H1 (cell line): Measurements from ENCODE around the gene TUBGCP6. TPM values are rescaled to one million over a fixed set of nuclear protein-coding genes. Genes with fewer than 3 reads are reported as not detected.

Source experiments
- CTCF ChIA-PET: fragments of 300-600 bp; sonication (Branson Sonifier 250); formaldehyde crosslinking; loops from one replicate; lab custom pipeline; 2021; ENCODE audit not compliant: partially characterized antibody; lab: Charles Lee
- POLR2A ChIA-PET: fragments of 300-600 bp; sonication (Branson Sonifier 250); formaldehyde crosslinking; loops from one replicate; lab custom pipeline; 2021; ENCODE audit warnings: inconsistent platforms; ENCODE audit not compliant: partially characterized antibody; lab: Charles Lee
- DNase-seq, 2 experiments: peaks; one replicate each; pipeline versions ENCODE4 v3.0.0 to v3.0.0-alpha.2; 2010 to 2022; ENCODE audit warnings: low spot score in 2 of 2, low read depth in 1 of 2, mixed read lengths in 1 of 2
- FAIRE-seq: peaks from 2 replicates; lab custom pipeline; 2011; peaks lifted over from hg19 to GRCh38; lab: Jason Lieb, UNC
- H2AFZ ChIP-seq: 2 replicates; pipeline ENCODE4 v1.8.1; 2012; ENCODE audit warnings: low read length, inconsistent platforms
- H2AK5ac ChIP-seq: 2 replicates; pipeline ENCODE4 v1.6.1; 2013; ENCODE audit warnings: low read depth, low read length
- H2BK120ac ChIP-seq: replicated peaks from 2 replicates; pipeline ENCODE3; 2013; ENCODE audit warnings: low read depth, low read length, inconsistent platforms
- H2BK12ac ChIP-seq: 2 replicates; pipeline ENCODE4 v1.6.1; 2013; ENCODE audit warnings: low read depth, low read length
- H2BK15ac ChIP-seq: 2 replicates; pipeline ENCODE4 v1.6.1; 2013; ENCODE audit warnings: low read length
- H2BK20ac ChIP-seq: 2 replicates; pipeline ENCODE4 v1.6.1; 2013; ENCODE audit warnings: low read length
- H2BK5ac ChIP-seq: 2 replicates; pipeline ENCODE4 v1.6.1; 2013; ENCODE audit warnings: low read depth, low read length
- H3K14ac ChIP-seq: 2 replicates; pipeline ENCODE4 v1.6.1; 2013; ENCODE audit warnings: inconsistent platforms; ENCODE audit not compliant: insufficient read length
- H3K18ac ChIP-seq: 2 replicates; pipeline ENCODE4 v1.6.1; 2013; ENCODE audit warnings: low read length; ENCODE audit errors: extremely low read depth
- H3K23ac ChIP-seq: 2 replicates; pipeline ENCODE4 v1.6.1; 2013; ENCODE audit warnings: inconsistent platforms; ENCODE audit not compliant: insufficient read length
- H3K23me2 ChIP-seq: 2 replicates; pipeline ENCODE4 v1.6.1; 2013; ENCODE audit warnings: low read depth, low read length
- H3K27ac ChIP-seq: 2 replicates; pipeline ENCODE4 v1.6.1; 2011; ENCODE audit warnings: low read depth, low read length, inconsistent platforms
- H3K27me3 ChIP-seq, 4 experiments: replicated peaks in 1 of 4; 1 replicate in 1 of 4; 2 replicates in 3 of 4; pipeline versions ENCODE4 v1.6.1 to v1.8.1; 2011 to 2013; ENCODE audit warnings: low read length in 3 of 4, mild to moderate bottlenecking in 3 of 4, inconsistent platforms in 2 of 4, mixed read lengths in 2 of 4, moderate library complexity in 1 of 4; ENCODE audit not compliant: control insufficient read depth in 3 of 4, insufficient read depth in 3 of 4; ENCODE audit errors: extremely low read depth in 1 of 4
- H3K36me3 ChIP-seq, 4 experiments: 2 replicates each; pipeline versions ENCODE4 v1.6.1 to v1.8.1; 2011 to 2013; ENCODE audit warnings: mild to moderate bottlenecking in 4 of 4, low read length in 3 of 4, moderate library complexity in 2 of 4, control low read depth in 1 of 4, inconsistent platforms in 1 of 4; ENCODE audit not compliant: insufficient read depth in 4 of 4, control insufficient read depth in 2 of 4
- H3K4ac ChIP-seq: replicated peaks from 2 replicates; pipeline ENCODE3; 2013; ENCODE audit warnings: low read length, low read depth, mixed read lengths, inconsistent platforms; ENCODE audit not compliant: insufficient read length
- H3K4me1 ChIP-seq, 4 experiments: replicated peaks in 1 of 4; 1 replicate in 1 of 4; 2 replicates in 3 of 4; pipeline versions ENCODE4 v1.6.1 to v1.8.1; 2011 to 2013; ENCODE audit warnings: low read length in 3 of 4, inconsistent platforms in 2 of 4, mixed read lengths in 1 of 4; ENCODE audit not compliant: insufficient read depth in 4 of 4, control insufficient read depth in 3 of 4
- H3K4me2 ChIP-seq, 2 experiments: 2 replicates each; pipeline versions ENCODE4 v1.6.1 to v1.8.1; 2011 to 2013; ENCODE audit warnings: low read depth in 2 of 2, low read length in 2 of 2, control low read depth in 1 of 2, inconsistent platforms in 1 of 2, mild to moderate bottlenecking in 1 of 2; ENCODE audit not compliant: insufficient read depth in 1 of 2
- H3K4me3 ChIP-seq, 4 experiments: fragments of 200-600, 300-600 bp in 1 of 4; sonication (generic), shearing (Covaris generic), sonication (Bioruptor Twin) in 1 of 4; 2 replicates each; pipeline versions ENCODE4 v1.5.1 to v1.8.1; 2011 to 2016; ENCODE audit warnings: low read length in 4 of 4, low read depth in 3 of 4, control low read depth in 2 of 4, inconsistent platforms in 2 of 4, mild to moderate bottlenecking in 2 of 4, mixed read lengths in 1 of 4, moderate library complexity in 1 of 4; ENCODE audit not compliant: insufficient read depth in 2 of 4; ENCODE audit errors: extremely low read depth in 1 of 4
- H3K56ac ChIP-seq: replicated peaks from 2 replicates; pipeline ENCODE3; 2013; ENCODE audit warnings: low read depth, mild to moderate bottlenecking, mixed read lengths, low read length, inconsistent platforms; ENCODE audit not compliant: insufficient read length
- H3K79me1 ChIP-seq: 2 replicates; pipeline ENCODE4 v1.6.1; 2013; ENCODE audit warnings: low read depth, low read length, control low read depth
- H3K79me2 ChIP-seq, 2 experiments: 2 replicates each; pipeline versions ENCODE4 v1.6.1 to v1.8.1; 2012 to 2013; ENCODE audit warnings: low read length in 2 of 2, mild to moderate bottlenecking in 2 of 2, inconsistent platforms in 1 of 2; ENCODE audit not compliant: insufficient read depth in 2 of 2, control insufficient read depth in 1 of 2
- H3K9ac ChIP-seq, 4 experiments: replicated peaks in 1 of 4; 1 replicate in 1 of 4; 2 replicates in 3 of 4; pipeline versions ENCODE4 v1.6.1 to v1.8.1; 2011 to 2013; ENCODE audit warnings: low read depth in 3 of 4, low read length in 3 of 4, control low read depth in 2 of 4, mild to moderate bottlenecking in 2 of 4, moderate library complexity in 2 of 4, inconsistent platforms in 1 of 4; ENCODE audit errors: extremely low read depth in 1 of 4
- H3K9me3 ChIP-seq, 2 experiments: 2 replicates each; pipeline versions ENCODE4 v1.6.1 to v1.8.1; 2012 to 2013; ENCODE audit warnings: mild to moderate bottlenecking in 2 of 2, moderate library complexity in 2 of 2, control low read depth in 1 of 2, inconsistent platforms in 1 of 2, low read depth in 1 of 2, low read length in 1 of 2, mixed read lengths in 1 of 2; ENCODE audit not compliant: insufficient read depth in 2 of 2
- H4K20me1 ChIP-seq, 2 experiments: replicated peaks in 1 of 2; 2 replicates each; pipeline versions ENCODE3 to v1.8.1; 2011 to 2013; ENCODE audit warnings: inconsistent platforms in 2 of 2, low read length in 2 of 2, mild to moderate bottlenecking in 1 of 2; ENCODE audit not compliant: insufficient read depth in 2 of 2, control insufficient read depth in 1 of 2
- H4K5ac ChIP-seq: 2 replicates; pipeline ENCODE4 v1.6.1; 2013; ENCODE audit warnings: low read length, low read depth, mixed read lengths, inconsistent platforms; ENCODE audit not compliant: insufficient read length
- H4K8ac ChIP-seq: 2 replicates; pipeline ENCODE4 v1.8.0; 2013; ENCODE audit warnings: mild to moderate bottlenecking, moderate library complexity, low read length, inconsistent platforms; ENCODE audit not compliant: insufficient read depth; ENCODE audit errors: extremely low read depth
- H4K91ac ChIP-seq: replicated peaks from 2 replicates; pipeline ENCODE3; 2013; ENCODE audit warnings: low read length, mixed read lengths, inconsistent platforms; ENCODE audit not compliant: insufficient read length
- ASH2L ChIP-seq: fragments of 200-600, 300-600 bp; sonication (generic); IDR thresholded peaks from one replicate; pipeline ENCODE4 v1.7.1; 2017; ENCODE audit warnings: low read length
- CBX8 ChIP-seq: fragments of 300-800, 300-1000 bp; sonication (generic); IDR thresholded peaks from 2 replicates; pipeline ENCODE4 v1.7.1; 2016; ENCODE audit warnings: low read depth, low read length, borderline replicate concordance
- WGBS, 2 experiments: shearing (Covaris generic) in 1 of 2; methylation state at CpG; one replicate each; pipeline versions ENCODE4 v1.1.6 to v1.1.7; 2013 to 2015; ENCODE audit warnings: low lambda C conversion rate in 2 of 2, mixed read lengths in 2 of 2, inconsistent platforms in 1 of 2, low coverage in 1 of 2, missing lambda C conversion rate in 1 of 2; ENCODE audit not compliant: insufficient replicate concordance in 2 of 2, insufficient coverage in 1 of 2, insufficient read length in 1 of 2; ENCODE audit errors: extremely low coverage in 1 of 2, missing lambda C conversion rate in 1 of 2; 5-methylcytosine and 5-hydroxymethylcytosine counted together
- polyA plus RNA-seq, 7 experiments: library from polyadenylated mRNA; depleted of rRNA in 3 of 7; stranded (reverse) in 5 of 7; unstranded in 2 of 7; fragments of >200 nt in 5 of 7; fragments of 200-250 nt in 2 of 7; gene quantifications; 1 replicate in 5 of 7; 2 replicates in 1 of 7; 4 replicates in 1 of 7; pipeline versions ENCODE4 v1.2.1 to v1.2.3, GENCODE V29; 2011 to 2013; ENCODE audit warnings: missing spikeins in 2 of 7, mixed read lengths in 2 of 7
- total RNA-seq: library from RNA; stranded (reverse); fragmentation: NEBNext Ultra II Directional; extraction: Animal tissue kit (Norgen Biotek cat#: 25700); gene quantifications from 2 replicates; pipeline ENCODE4 v1.2.1, GENCODE V29; 2021

Gene TUBGCP6
- total and polyA plus RNA-seq, 2 of the 8 experiments (the other 6 are each of a cell fraction or from before 2014, with no cell fraction given), result 24.2 to 24.7 TPM

DNA sequence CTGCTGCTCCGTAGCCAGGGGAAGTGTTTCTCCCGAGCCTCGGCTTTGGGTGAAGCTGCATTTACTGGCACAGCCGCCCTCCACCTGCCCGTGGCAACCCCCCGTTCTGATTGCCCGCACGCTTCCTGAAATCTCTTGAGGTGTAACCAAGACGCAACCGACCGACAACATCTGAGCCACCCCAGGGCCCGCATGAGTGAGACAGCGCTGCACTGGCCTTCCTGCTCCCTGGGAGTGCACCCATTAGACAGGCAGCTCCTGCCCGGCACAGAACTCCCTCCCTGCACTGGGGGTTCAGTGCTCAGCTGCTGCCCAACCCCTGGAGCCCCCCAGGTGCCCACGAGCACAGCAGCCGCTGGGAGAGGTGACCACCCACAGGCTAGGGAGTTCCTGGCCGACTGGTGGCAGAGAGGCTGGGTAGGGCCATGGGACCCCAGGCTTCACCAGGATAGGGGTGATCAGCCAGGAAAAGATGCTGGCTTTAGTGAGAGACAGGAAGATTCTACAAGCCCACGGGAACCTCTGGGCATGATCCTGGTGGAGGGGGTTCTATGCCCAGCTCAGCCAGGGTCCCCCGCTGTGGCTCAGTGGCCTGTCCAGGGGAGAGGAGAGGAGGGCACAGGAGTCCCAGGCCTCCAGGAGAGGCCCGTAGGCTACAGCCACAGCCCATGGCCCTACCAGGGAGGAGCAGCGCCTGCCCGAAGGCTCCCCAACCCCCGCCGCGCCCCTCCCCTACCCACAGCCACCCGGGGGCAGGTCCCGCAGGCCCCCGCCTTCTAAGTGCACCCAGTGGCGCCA lies 48.0 kb upstream of the TUBGCP6 start:
- H2BK15ac ChIP-seq, result peak overlapping the region; percentile 72; the same call in 1 of the 2 replicates
- CTCF ChIA-PET, result interaction anchor here (0.8 to 3.7 kb wide), 8 partner anchors 9 to 49 kb away, joined by 3 to 27 read pairs (median 8); no protein-coding TSS in a partner anchor
- WGBS, 2 experiments, result 72% methylated on average over 22 of the region's 29 CpGs; no CpG with 5 or more reads in 1 of the 2 experiments

More for the DNA sequence above, 48.0 kb upstream of the TUBGCP6 start:
- H3K4me3 ChIP-seq, result peak overlapping the region; percentile 19 to 52 (median 24); a peak in 5 of 8 replicates
- peak overlapping the region; percentile 87 for H3K14ac ChIP-seq
- FAIRE-seq, result no peak
- H3K23ac ChIP-seq, result no peak overlapping the region
- H3K4me2 ChIP-seq, result peak overlapping the region; percentile 56 to 63
- peak overlapping the region; percentile 49; the same call in 1 of the 2 replicates for H3K27ac ChIP-seq
- POLR2A ChIA-PET, result interaction anchor here (1.3 to 1.9 kb wide), 6 partner anchors 11 to 23 kb away, joined by 3 to 16 read pairs (median 4); partner anchors contain the start of gene PLXNB2
- H3K79me2 ChIP-seq, result peaks cover 0 to 53% of the 10 kb centered on the region in 2 experiments; a peak in 2 of 4 replicates
- peaks cover 2 to 22% (median 6%) of the 10 kb centered on the region in 4 experiments; a peak in 5 of 8 replicates for H3K36me3 ChIP-seq
- H3K4me1 ChIP-seq, result peaks cover 0 to 26% (median 21%) of the 10 kb centered on the region in 4 experiments; a peak in 6 of 7 replicates
- peak overlapping the region; percentile 62 for H4K5ac ChIP-seq
- peak overlapping the region; percentile 90; the same call in 1 of the 2 replicates for H2BK5ac ChIP-seq
- TF ChIP-seq CBX8, result no peak
- TF ChIP-seq ASH2L, result peak; percentile 10
- peak overlapping the region; percentile 48; the same call in 1 of the 2 replicates for H2BK20ac ChIP-seq
- H2AK5ac ChIP-seq, result no peak overlapping the region
- no peaks in the 10 kb centered on the region for H3K9me3 ChIP-seq
- H3K4ac ChIP-seq, result peak overlapping the region; percentile 98
- peak overlapping the region; percentile 81 for H4K8ac ChIP-seq
- peak in 1 of 2 experiments; percentile 65 for DNase-seq
- peak overlapping the region; percentile 75 for H4K91ac ChIP-seq
- no peak overlapping the region for H2AFZ ChIP-seq
- H3K56ac ChIP-seq, result no peak overlapping the region
- no peaks in the 10 kb centered on the region for H3K27me3 ChIP-seq
- peaks cover 15 to 37% of the 10 kb centered on the region in 2 experiments for H4K20me1 ChIP-seq
- peak overlapping the region in 2 of 4 experiments; percentile 38 to 43; a peak in 4 of 7 replicates for H3K9ac ChIP-seq
- H2BK12ac ChIP-seq, result peak overlapping the region; percentile 92
- peaks cover 25% of the 10 kb centered on the region for H3K79me1 ChIP-seq
- no peaks in the 10 kb centered on the region for H3K23me2 ChIP-seq
- peak overlapping the region; percentile 72 for H2BK120ac ChIP-seq
- peak overlapping the region; percentile 96 for H3K18ac ChIP-seq
